Measurements from ENCODE around the gene OIP5.

GRCh38 chr15:41279535-41280283 lies 52.7 kb downstream of the OIP5 start:
- TF ChIP-seq SMYD3 (CRISPR knock-in tag; IDR thresholded peaks at IDR 0.05), result no peak
- no peak for TF ChIP-seq MAFK (conservative IDR thresholded peaks at IDR 0.05 in 1 of 2, IDR thresholded peaks at IDR 0.05 in 1 of 2; ENCODE audit: low read length in 2 of 2)
- TF ChIP-seq YY1 (IDR thresholded peaks at IDR 0.05; ENCODE audit: insufficient read depth, insufficient replicate concordance, low read depth, low read length), result no peak
